ENCODE measurements around the gene BATF2. TPM values are rescaled to one million over a fixed set of nuclear protein-coding genes. Genes with fewer than 3 reads are reported as not detected.

The BATF2 gene
- total RNA-seq, 4 donors from 2014 or later: 0.68 to 1.9 (median 1.3) TPM; not detected in 1

GRCh38 chr11:64996327-64996709, 453 bp downstream of the BATF2 start:
- TF ChIP-seq CTCF (IDR thresholded peaks at IDR 0.05; ENCODE audit: low read depth): no peak

- no peak for TF ChIP-seq CTCF (IDR thresholded peaks at IDR 0.05; ENCODE audit: low read depth)
Observed at GRCh38 chr11:64994318-64994717, 2.5 kb downstream of the BATF2 start.

- no peak for TF ChIP-seq CTCF (IDR thresholded peaks at IDR 0.05; ENCODE audit: low read depth)
Observed at GRCh38 chr11:64990222-64990923, 6.4 kb downstream of the BATF2 start.

- TF ChIP-seq CTCF (IDR thresholded peaks at IDR 0.05; ENCODE audit: low read depth): no peak
Observed at GRCh38 chr11:64989416-64989815, 7.4 kb downstream of the BATF2 start.

GRCh38 chr11:64987998-64988854, 8.5 kb downstream of the BATF2 start:
- TF ChIP-seq CTCF (IDR thresholded peaks at IDR 0.05; ENCODE audit: low read depth): no peak

GRCh38 chr11:64976651-64977050, 20.1 kb downstream of the BATF2 start:
- TF ChIP-seq CTCF (IDR thresholded peaks at IDR 0.05; ENCODE audit: low read depth): no peak

- TF ChIP-seq CTCF (IDR thresholded peaks at IDR 0.05; ENCODE audit: low read depth): no peak
Observed at GRCh38 chr11:64974124-64974523, 22.6 kb downstream of the BATF2 start.
